Melanocyte of skin (primary cell): ENCODE measurements around the gene XAB2. TPM values are rescaled to one million over a fixed set of nuclear protein-coding genes. Genes with fewer than 3 reads are reported as not detected.

Experiments used
- small RNA-seq, 2 donors: library from RNA; depleted of rRNA; stranded (forward); fragments of <200 nt; gene quantifications; one replicate each; pipeline ENCODE3, GENCODE V24; 2012
- total RNA-seq, 2 donors: library from RNA; depleted of rRNA; stranded (reverse); fragments of >200 nt; gene quantifications; 2 replicates each; pipeline ENCODE4 v1.2.3, GENCODE V29; 2012

XAB2 gene
- total RNA-seq, result 10 to 100 TPM; 36.5 to 46.6 TPM

DNA sequence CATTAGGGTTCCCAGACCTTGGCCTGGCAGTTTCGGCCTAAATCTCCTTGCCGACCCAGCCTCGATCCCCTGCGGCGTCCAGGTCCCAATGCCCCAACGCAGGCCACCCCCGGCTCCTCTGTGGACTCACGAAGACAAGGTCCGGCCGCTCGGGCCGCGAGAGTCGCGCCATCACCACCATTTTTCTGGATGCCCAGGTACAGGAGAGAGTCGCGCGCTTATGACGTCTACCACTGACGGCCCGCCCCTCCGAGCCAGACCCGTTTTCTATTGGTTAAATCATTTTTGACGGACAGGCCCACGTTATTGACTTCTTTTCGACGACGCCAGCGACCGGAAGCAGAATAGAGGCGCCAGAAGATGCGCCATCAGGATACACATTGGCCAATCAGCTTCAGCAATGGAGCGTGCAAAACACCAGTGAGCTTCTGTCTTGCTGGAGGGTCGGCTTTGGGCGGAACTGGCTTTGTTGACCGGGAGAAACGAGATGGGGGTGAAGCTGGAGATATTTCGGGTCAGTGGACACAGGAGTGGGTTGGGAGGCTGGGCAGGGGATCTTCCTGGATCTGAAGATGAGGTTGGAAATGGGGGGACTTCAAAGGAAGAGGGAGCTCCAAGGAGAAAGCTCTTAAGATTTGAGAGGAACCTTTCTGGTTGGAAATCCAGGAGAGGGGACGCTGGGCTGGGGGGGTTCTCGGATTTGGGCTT lies at the start of gene XAB2, which contains the start of gene PET100:
Gene XAB2 (minus strand): TSS at position 199 of the 708 bp plus-strand sequence. CDS start 18 bp downstream, at position 181.
Gene PET100 (plus strand): TSS at position 447 of the 708 bp plus-strand sequence. CDS start 41 bp downstream, at position 488.

DNA sequence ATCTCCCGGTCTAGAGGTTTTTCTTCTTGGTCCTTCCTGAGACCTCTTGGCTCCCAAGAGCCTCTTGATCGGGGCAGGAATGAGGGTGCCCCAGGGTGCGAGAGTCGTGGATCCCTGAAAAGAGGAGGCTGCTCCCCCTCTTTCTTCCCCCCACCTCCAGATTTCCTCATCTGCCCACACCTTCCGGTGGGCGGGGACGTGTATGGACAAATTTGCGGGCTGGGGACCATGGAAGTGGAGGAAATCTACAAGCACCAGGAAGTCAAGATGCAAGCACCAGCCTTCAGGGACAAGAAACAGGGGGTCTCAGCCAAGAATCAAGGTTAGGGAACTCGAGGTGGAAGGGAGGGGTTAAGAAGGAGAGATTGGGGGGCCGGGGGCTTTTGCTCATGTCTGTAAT lies 47.5 kb upstream of the XAB2 start, which contains the start of gene MCEMP1:
Gene MCEMP1 (plus strand): TSS at position 237 of the 400 bp plus-strand sequence. CDS start 31 bp downstream, at position 268.

DNA sequence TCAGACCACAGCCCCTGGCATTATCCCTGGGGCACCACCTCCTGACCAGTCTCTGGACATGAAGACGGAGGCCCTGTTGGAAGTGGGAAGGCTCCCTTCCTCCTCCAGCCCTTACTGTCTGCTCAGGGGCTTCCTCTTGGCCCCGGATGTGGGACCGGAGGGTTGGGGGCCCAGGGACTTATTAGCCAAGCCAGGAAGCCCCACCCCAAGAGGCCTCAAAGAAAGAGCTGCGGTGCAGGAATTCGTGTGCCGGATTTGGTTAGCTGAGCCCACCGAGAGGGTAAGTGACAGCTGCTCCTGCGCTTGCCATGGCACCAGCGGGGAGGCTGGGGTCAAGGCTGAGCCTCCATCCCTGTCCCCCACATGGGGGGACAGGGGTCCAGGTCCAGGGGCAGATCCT lies 39.5 kb upstream of the XAB2 start, which contains the start of gene RETN:
Gene RETN (plus strand): TSS at position 208 of the 400 bp plus-strand sequence. CDS start 278 bp downstream, outside the sequence.

GRCh38 chr19:7636691-7637373 lies 7.5 kb upstream of the XAB2 start, which contains the start of gene STXBP2:
TSS of gene STXBP2 (plus strand) at chr19:7637110. CDS start at chr19:7637150, 40 bp downstream.

DNA sequence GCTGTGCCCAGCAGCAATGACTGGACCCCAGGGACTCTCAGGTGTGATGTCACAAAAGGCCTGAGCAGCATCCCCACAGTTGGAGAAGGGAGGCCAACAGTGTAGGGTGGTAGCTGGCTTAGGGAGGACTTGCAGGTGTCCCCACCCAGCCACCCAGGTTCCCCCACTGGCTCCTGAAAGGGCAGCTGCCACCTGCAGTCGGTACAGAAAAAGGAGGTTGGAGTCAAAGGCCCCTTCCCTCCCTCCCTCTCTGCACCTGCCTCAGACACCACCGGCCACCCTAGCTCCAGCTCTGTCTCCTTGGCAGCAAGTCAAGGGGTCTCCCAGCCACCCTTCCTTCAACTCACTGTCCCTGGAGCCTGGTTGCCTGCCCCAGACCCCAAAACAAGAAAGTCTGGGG lies 4.4 kb upstream of the XAB2 start, which contains the start of gene PCP2:
Gene PCP2 (minus strand): TSS at position 22 of the 400 bp plus-strand sequence. CDS start 262 bp downstream, outside the sequence.

GRCh38 chr19:7595466-7596133 lies 33.7 kb downstream of the XAB2 start, which contains the start of gene CAMSAP3:
TSS of gene CAMSAP3 (plus strand) at chr19:7595863. CDS start at chr19:7596003, 140 bp downstream.

Small RNAs within 50 kb of the gene (small RNA-seq; reads per million reads assigned to genes)
- 0 reads per million in 2 donors for gene MIR6792

Other genes starting within 250 kb of the XAB2 start
- gene PEX11G, start 140.5 kb downstream of the XAB2 start, total RNA-seq, result 1 to 10 TPM; 2.7 to 4.5 TPM
- gene ZNF358, start 113.4 kb downstream of the XAB2 start, total RNA-seq, result 10 to 100 TPM; 15.7 to 22.0 TPM
- 10 to 100 TPM; 16.0 to 23.7 TPM for gene MCOLN1, start 106.9 kb downstream of the XAB2 start, total RNA-seq
- gene PNPLA6, start 93.8 kb downstream of the XAB2 start, total RNA-seq, result 10 to 100 TPM; 82.6 to 88.2 TPM
- under 1 TPM in 1 of 2 donors, not detected in 1; under 0.01 TPM for gene CAMSAP3, start 33.7 kb downstream of the XAB2 start, total RNA-seq
- 10 to 100 TPM in 1 of 2 donors, 1 to 10 TPM in 1; 9.3 to 11.7 TPM for gene PET100, start 248 bp upstream of the XAB2 start, total RNA-seq
- not detected for gene PCP2, start 4.2 kb upstream of the XAB2 start, total RNA-seq
- 10 to 100 TPM in 1 of 2 donors, 1 to 10 TPM in 1; 9.6 to 37.3 TPM for gene STXBP2, start 7.6 kb upstream of the XAB2 start, total RNA-seq
- gene RETN, start 39.5 kb upstream of the XAB2 start, total RNA-seq, result not detected
- gene MCEMP1, start 47.5 kb upstream of the XAB2 start, total RNA-seq, result not detected
- 10 to 100 TPM; 17.2 to 19.3 TPM for gene TRAPPC5, start 51.3 kb upstream of the XAB2 start, total RNA-seq
- not detected for gene FCER2, start 72.6 kb upstream of the XAB2 start, total RNA-seq
- gene CLEC4G, start 102.6 kb upstream of the XAB2 start, total RNA-seq, result not detected
- not detected for gene CD209, start 118.0 kb upstream of the XAB2 start, total RNA-seq
- gene CLEC4M, start 133.7 kb upstream of the XAB2 start, total RNA-seq, result not detected
- 10 to 100 TPM; 11.3 to 18.9 TPM for gene EVI5L, start 200.7 kb upstream of the XAB2 start, total RNA-seq
- gene PRR36, start 244.8 kb upstream of the XAB2 start, total RNA-seq, result not detected